Measurements from ENCODE around the gene ARHGAP29.

Gene ARHGAP29, protein sequence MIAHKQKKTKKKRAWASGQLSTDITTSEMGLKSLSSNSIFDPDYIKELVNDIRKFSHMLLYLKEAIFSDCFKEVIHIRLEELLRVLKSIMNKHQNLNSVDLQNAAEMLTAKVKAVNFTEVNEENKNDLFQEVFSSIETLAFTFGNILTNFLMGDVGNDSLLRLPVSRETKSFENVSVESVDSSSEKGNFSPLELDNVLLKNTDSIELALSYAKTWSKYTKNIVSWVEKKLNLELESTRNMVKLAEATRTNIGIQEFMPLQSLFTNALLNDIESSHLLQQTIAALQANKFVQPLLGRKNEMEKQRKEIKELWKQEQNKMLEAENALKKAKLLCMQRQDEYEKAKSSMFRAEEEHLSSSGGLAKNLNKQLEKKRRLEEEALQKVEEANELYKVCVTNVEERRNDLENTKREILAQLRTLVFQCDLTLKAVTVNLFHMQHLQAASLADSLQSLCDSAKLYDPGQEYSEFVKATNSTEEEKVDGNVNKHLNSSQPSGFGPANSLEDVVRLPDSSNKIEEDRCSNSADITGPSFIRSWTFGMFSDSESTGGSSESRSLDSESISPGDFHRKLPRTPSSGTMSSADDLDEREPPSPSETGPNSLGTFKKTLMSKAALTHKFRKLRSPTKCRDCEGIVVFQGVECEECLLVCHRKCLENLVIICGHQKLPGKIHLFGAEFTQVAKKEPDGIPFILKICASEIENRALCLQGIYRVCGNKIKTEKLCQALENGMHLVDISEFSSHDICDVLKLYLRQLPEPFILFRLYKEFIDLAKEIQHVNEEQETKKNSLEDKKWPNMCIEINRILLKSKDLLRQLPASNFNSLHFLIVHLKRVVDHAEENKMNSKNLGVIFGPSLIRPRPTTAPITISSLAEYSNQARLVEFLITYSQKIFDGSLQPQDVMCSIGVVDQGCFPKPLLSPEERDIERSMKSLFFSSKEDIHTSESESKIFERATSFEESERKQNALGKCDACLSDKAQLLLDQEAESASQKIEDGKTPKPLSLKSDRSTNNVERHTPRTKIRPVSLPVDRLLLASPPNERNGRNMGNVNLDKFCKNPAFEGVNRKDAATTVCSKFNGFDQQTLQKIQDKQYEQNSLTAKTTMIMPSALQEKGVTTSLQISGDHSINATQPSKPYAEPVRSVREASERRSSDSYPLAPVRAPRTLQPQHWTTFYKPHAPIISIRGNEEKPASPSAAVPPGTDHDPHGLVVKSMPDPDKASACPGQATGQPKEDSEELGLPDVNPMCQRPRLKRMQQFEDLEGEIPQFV

DNA sequence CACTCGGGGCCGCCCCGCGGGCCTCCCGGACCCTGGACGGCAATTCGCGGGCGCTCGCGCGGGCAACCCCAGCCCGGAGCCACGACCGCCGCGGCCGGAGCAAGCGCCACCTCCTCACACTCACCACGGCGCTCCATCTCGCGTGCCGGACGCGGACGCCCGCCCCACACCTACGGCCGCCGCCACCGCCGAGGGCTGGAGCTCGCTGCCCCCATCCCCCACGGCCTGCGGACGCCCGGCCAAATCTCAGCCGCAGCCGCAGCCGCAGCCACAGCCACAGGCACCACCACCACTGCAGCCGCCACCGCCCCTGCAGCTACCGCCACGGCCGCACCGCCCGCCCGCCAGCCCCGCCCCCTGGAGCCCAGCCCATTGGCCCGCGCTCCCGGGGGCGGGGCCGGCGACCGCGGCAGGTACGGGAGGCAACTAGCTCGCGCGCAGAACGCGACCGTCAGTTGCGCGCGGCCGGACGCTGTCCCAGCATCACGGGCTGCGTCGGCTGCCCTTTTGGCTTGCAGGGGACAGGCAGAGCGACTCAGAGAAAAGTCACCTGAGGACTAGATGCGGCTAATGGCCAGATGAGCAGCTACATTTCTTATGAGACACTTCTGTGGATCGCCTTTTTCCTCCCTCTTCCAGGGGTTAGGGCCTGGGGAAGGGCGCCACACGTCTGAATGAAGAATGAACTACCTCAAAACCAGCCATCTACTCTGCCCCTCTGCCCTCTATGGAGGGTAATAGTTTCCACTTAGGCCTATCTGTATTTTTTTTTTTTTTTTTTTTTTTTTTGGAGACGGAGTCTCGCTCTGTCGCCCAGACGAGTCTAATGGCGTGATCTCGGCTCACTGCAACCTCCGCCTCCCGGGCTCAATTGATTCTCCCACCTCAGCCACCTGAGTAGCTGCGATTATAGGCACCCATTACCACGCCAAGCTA, at the start of gene ARHGAP29:
Gene ARHGAP29, minus strand, starts transcription at position 294 of the 936 bp plus-strand sequence. CDS start 5,973 bp downstream, outside the sequence.
- DNase-seq = peak; percentile 59

DNA sequence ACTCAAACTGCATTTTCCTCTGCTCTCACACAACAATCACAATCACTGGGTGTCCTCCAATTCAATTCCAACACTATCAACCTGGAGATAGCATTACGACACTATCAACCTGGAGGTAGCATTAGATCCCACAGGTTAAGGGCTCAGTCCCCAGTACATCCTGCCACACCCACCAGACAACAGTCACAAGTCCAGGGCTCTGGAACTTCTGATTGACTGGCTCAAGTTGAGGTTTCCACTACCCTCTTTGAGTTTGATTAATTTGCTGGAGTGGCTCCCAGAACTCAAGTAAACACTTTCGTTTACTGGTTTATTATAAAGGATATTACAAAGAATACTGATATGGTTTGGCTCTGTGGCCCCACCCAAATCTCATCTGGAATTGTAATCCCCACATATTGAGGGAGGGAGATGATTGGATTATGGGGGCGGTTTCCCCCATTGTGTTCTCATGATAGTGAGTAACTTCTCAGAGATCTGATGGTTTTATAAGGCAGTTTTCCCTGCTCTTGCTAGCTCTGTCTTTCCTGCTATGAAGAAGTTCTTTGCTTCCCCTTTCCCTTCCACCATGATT, 49.6 kb upstream of the ARHGAP29 start:
- DNase-seq = no peak

GRCh38 chr1:94285031-94285654, 47.8 kb upstream of the ARHGAP29 start:
- DNase-seq = no peak

- DNase-seq = no peak
Measured at GRCh38 chr1:94284476-94284875, 47.1 kb upstream of the ARHGAP29 start.

- DNase-seq = no peak
Measured at GRCh38 chr1:94283462-94283861, 46.1 kb upstream of the ARHGAP29 start.

DNA sequence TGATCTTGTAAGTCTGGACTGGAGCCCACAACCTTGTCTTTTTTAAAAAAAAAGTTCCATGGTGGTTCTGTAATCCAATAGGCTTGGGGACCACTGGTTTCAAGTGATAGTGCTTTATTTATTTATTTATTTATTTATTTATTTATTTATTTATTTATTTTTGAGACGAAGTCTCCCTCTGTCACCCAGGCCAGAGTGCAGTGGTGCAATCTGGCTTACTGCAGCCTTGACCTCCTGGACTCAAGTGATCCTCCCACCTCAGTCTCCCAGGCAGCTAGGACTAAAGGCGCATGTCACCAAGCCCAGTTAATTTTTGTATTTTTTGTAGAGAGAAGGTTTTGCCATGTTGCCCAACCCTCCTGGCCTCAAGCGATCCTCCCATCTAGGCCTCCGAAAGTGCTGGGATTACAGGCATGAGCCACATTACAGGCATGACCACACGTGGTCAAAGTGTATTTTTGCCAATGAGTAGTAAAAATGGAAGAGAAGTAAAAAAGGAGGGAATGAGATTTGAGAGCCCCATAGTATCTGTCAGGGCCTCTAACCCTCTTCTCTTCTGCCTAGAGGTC, 44.8 kb upstream of the ARHGAP29 start:
- no peak for DNase-seq

DNA sequence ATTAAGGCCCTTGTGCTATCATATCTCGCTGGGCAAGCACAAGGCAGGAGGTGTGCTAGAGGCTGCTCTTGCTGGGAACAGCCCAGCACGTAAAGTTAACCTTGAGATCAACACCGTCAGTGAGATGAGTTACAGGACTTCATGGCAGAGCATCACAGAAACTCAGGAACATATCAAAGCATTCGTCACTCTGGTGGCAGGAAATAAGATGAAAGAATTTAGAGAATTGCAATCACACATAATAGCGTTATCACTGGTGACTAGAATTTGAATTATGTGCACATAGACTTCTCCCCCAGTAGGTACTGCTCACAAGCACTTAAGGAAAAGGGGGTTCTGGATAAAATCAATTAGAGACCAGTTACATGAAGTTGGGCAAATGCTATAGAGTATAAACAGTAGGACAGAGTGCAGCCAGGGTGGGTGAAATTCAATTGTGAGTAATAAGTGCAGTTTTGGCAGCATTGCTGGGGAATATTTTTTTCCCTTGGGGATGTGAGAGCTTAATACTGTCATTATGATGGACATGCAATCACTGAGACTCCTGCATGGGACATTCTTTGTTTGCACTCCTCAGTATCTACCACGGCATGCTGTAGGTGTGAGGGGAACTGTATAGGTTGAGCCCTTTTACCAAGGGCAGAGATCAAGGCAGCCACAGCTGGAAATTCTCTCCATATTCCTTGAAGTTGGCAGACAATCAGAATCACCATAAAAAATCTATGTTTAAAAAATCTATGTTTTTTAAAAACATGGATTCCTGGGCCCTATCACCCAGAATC, 44.2 kb upstream of the ARHGAP29 start:
- DNase-seq = no peak

DNA sequence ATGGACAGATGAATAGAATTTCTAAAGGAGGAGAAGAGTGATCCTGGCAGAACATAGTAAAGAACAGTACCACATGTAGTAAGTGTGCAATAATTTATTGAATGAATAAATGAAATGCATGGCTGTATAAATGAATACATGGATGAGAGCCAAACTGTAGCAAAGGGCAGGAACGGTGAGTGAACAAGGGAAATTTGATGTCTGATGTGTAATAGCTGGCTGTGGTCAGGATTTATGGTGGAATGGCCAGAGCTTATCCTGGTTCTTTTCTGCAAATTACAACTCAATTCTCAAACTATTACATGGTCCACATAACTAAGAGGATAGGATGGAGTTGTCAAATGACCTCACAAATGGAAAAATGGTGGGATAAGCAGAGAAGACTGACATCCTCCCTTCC, 43.2 kb upstream of the ARHGAP29 start:
- no peak for DNase-seq

DNA sequence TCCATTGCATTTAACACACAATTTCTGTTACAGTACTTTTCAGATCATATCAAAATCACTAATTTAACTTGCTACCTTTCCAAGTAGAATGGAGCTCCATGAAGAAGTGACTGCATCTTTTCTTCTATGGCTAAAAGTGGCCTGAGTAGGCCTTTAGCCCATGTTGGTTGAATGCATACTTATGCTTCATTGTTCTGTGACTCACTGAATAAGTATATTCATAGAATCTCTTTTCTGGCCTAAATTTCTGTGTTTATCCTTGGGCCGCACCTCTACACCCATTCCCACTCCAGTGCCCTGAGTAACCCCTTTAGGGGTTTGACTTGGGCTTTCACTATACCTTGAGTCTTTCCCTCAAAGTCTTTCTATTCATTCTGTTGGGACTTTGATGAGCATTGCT, 42.1 kb upstream of the ARHGAP29 start:
- DNase-seq = no peak

DNA sequence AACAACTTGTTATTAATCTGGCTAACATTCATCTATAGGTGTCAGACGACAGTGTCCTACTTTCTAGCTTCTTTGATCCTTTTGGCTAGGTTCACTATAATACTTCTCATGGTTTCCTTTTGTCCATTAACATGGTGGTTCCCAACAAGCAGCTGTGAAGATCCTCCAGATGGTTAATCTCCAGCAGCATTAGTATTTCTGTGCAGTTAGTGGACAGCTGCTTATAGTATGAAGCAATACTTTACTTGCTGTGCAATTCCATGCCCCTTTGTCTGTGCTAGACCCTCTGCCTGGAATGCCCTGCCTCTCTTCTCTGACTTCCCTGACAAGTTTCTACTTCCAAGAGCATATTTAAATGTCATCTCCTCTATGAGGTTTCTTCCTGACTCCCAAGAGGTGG, 41.7 kb upstream of the ARHGAP29 start:
- DNase-seq = no peak

- DNase-seq = no peak
Measured at GRCh38 chr1:94276988-94277434, 39.6 kb upstream of the ARHGAP29 start.

DNA sequence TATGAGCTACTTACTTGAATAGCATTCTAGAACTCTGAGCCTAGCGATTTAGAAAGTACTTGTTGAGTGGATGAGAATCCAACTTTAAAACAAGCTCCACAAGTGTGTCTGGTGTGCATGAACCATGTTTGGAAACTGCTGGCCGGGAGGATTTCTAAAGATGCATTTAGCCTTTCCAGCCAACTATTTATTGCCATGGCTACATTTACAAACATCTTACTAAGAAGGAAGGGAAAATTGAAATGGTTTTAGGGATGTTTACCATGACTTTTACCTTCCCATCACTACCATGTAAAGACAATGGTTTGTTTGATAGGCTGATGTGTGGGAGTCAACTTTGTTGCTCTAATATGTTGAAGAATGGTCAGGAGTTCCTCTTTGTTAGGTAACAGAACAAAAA, 37.7 kb upstream of the ARHGAP29 start:
- DNase-seq = no peak

- DNase-seq = no peak
Measured at GRCh38 chr1:94274561-94274960, 37.2 kb upstream of the ARHGAP29 start.

GRCh38 chr1:94273111-94273510, 35.7 kb upstream of the ARHGAP29 start:
- no peak for DNase-seq

DNA sequence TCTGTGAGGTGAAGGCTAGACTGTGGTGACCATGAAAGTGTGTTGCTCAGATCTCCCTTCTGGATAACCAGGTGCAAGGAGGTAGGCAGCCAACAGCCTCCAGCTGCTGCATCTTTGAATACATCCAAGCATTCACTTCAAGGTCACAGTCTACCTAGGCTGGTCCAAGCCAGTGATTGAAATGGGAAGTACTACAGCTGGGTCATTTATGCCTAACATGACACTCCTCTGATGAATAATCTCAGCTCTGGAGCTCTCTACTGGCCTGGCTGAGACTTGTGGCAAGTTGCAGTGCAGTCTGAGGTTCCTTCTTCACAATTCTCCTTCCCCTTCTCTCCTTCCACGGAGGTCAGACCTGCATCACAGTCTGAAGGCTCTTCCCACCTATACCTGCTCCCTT, 35.0 kb upstream of the ARHGAP29 start:
- DNase-seq = no peak

DNA sequence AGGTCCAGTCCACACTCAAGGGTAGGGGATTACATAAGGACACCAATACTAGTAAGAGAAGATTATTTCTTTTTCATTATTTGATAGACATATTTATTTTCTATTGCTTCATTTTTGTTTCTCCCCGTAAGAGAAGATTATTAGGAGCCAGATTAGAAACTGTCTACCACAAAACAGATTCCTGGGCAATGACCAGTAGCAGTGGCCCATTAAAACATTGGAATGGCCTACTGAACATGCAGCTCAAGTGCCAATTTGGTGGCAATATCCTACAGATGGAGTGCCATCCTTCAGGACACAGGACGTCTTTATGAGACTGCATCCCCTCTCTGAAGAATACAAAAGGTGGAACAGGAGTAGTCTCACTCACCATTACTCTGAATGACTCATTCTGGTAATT, 34.0 kb upstream of the ARHGAP29 start:
- no peak for DNase-seq

DNA sequence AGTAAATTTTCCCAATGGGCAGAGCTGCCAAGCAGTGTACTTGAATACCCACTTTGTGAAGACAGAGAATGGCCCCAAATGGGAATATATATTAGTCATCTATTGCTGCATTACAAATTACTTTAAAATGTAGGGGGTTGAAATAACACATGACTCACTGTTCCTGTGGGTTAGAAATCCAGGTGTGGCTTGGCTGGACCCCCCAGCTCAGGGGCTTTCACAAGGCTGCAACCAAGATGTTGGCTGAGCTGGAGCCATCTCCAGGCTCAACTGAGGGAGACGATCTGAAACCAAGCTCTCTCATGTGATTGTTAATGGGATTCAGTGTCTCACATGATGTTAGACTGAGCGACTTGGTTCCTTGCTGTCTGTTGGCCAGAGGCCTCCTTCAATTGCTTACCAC, 33.4 kb upstream of the ARHGAP29 start:
- no peak for DNase-seq

DNA sequence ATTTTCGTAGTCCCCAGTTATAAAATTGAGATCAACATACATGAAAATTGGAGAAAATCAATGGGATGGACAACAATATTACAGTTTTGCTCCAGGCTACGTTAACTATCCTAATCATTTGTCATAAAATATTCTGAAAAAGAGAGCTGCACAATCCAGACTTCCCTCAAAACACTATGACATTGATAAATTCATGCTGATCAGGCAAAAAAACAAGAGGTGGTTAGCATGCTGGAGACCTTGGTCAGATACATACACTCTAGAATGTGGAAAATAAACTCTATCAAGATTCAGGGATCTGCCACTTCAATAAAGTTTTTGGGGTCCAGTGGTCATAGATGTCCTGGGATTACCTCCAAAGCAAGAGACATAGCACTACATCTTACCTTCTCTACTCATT, 32.5 kb upstream of the ARHGAP29 start:
- DNase-seq = no peak

DNA sequence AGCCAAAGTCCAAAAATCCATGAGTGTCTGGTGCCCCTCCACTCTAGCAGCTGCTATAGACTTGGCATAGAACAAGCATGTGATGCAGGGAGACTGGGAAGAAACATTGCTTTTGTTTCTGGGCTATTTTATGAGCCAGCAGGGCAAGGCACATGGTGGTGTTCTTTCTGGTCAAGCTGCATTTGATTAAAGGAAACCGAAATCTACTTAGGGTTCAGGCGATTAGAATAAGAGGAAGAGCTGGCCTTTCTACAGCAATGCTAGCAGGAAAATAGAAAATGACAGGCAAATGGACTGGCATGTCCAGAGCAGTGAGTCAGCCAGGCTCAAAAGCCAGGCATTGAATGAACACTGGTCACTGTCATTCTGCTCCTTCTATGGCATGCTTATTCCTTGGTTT, 28.5 kb upstream of the ARHGAP29 start:
- no peak for DNase-seq

GRCh38 chr1:94265011-94265422, 27.6 kb upstream of the ARHGAP29 start:
- no peak for DNase-seq

Measured in CD4-positive, alpha-beta T cell treated with Interleukin-17A for 4 hours (primary cell).